GM18951 (cell line): ENCODE data around the gene CORO2B.

Source experiments
- POLR2A ChIP-seq: IDR thresholded peaks from 4 replicates; pipeline ENCODE4 v1.6.1; 2011; ENCODE audit warnings: mild to moderate bottlenecking; ENCODE audit not compliant: insufficient read length, insufficient read depth; ENCODE audit errors: extremely low read depth
- in situ Hi-C: fragments of 300-500 bp; cut with MboI; formaldehyde crosslinking; loops from one replicate; pipeline ENCODE4 v1.12.0; 2022; ENCODE audit warnings: low sequenced_read_pairs, mixed read lengths, inconsistent platforms; ENCODE audit not compliant: unreplicated experiment

Gene CORO2B

GRCh38 chr15:68550498-68551295, 28.1 kb upstream of the CORO2B start:
- no peak for TF ChIP-seq POLR2A
- in situ Hi-C loops = loop anchor here (10.0 to 25.0 kb wide), 2 partner anchors 114 to 337 kb away; no protein-coding TSS in a partner anchor

GRCh38 chr15:68551296-68551635, 27.5 kb upstream of the CORO2B start:
- in situ Hi-C loops = loop anchor here (10.0 to 25.0 kb wide), 2 partner anchors 114 to 336 kb away; no protein-coding TSS in a partner anchor
- no peak for TF ChIP-seq POLR2A

GRCh38 chr15:68552344-68552743, 26.4 kb upstream of the CORO2B start:
- TF ChIP-seq POLR2A = no peak
- in situ Hi-C loops = loop anchor here (10.0 to 25.0 kb wide), 2 partner anchors 112 to 335 kb away; no protein-coding TSS in a partner anchor

- in situ Hi-C loops = loop anchor here (10.0 to 25.0 kb wide), 2 partner anchors 112 to 335 kb away; no protein-coding TSS in a partner anchor
- no peak for TF ChIP-seq POLR2A
Observed at GRCh38 chr15:68552773-68553172, 26.0 kb upstream of the CORO2B start.

- no peak for TF ChIP-seq POLR2A
- in situ Hi-C loops = loop anchor here (10.0 to 25.0 kb wide), 2 partner anchors 111 to 334 kb away; no protein-coding TSS in a partner anchor
Observed at GRCh38 chr15:68553314-68553993, 25.3 kb upstream of the CORO2B start.

- no peak for TF ChIP-seq POLR2A
- in situ Hi-C loops = loop anchor here (10.0 to 25.0 kb wide), 2 partner anchors 111 to 333 kb away; no protein-coding TSS in a partner anchor
Observed at GRCh38 chr15:68553994-68554720, 24.6 kb upstream of the CORO2B start.

GRCh38 chr15:68554721-68555678, 23.8 kb upstream of the CORO2B start:
- in situ Hi-C loops = loop anchor here (10.0 to 25.0 kb wide), 2 partner anchors 110 to 332 kb away; no protein-coding TSS in a partner anchor

GRCh38 chr15:68555679-68556037, 23.1 kb upstream of the CORO2B start:
- in situ Hi-C loops = loop anchor here (10.0 to 25.0 kb wide), 2 partner anchors 109 to 332 kb away; no protein-coding TSS in a partner anchor
- TF ChIP-seq POLR2A = no peak

More at GRCh38 chr15:68554721-68555678, 23.8 kb upstream of the CORO2B start:
- TF ChIP-seq POLR2A = no peak

GRCh38 chr15:68556139-68556990, 22.4 kb upstream of the CORO2B start:
- no peak for TF ChIP-seq POLR2A
- in situ Hi-C loops = loop anchor here (10.0 to 25.0 kb wide), 2 partner anchors 108 to 331 kb away; no protein-coding TSS in a partner anchor

- no peak for TF ChIP-seq POLR2A
Observed at GRCh38 chr15:68557469-68558317, 21.1 kb upstream of the CORO2B start.

More at GRCh38 chr15:68557469-68558317, 21.1 kb upstream of the CORO2B start:
- in situ Hi-C loops = loop anchor here (10.0 to 25.0 kb wide), 2 partner anchors 107 to 330 kb away; no protein-coding TSS in a partner anchor
